Upper lobe of right lung (tissue), 1 donor: Measurements from ENCODE around the gene HPGDS. TPM values are rescaled to one million over a fixed set of nuclear protein-coding genes. Genes with fewer than 3 reads are reported as not detected.

Experiments used
- ATAC-seq: fragments of 200-7000 bp; cut with Tn5 transposase; one replicate; pipeline ENCODE4 v1.9.1; 2020; ENCODE audit warnings: mild to moderate bottlenecking, moderate library complexity
- DNase-seq: peaks from one replicate; pipeline ENCODE4 v3.0.0-alpha.2; 2020
- H3K27ac ChIP-seq: fragments of 200-600 bp; one replicate; pipeline ENCODE4 v1.8.0; 2022
- H3K27me3 ChIP-seq: fragments of 200-600 bp; one replicate; pipeline ENCODE4 v1.8.0; 2022; ENCODE audit warnings: mild to moderate bottlenecking
- H3K36me3 ChIP-seq: fragments of 200-600 bp; one replicate; pipeline ENCODE4 v1.8.0; 2022
- H3K4me1 ChIP-seq: fragments of 200-600 bp; one replicate; pipeline ENCODE4 v1.8.0; 2022
- H3K4me3 ChIP-seq: fragments of 200-600 bp; one replicate; pipeline ENCODE4 v1.8.0; 2022; ENCODE audit warnings: mild to moderate bottlenecking
- H3K9me3 ChIP-seq: fragments of 200-600 bp; one replicate; pipeline ENCODE4 v1.8.0; 2022
- CTCF ChIP-seq: fragments of 200-600 bp; IDR thresholded peaks from one replicate; pipeline ENCODE4 v1.8.0; 2022; ENCODE audit warnings: antibody characterized with exemption
- intact Hi-C: fragments of 100-400 bp; cut with DNase I; formaldehyde crosslinking; loops from one replicate; pipeline ENCODE4 v1.11.0; 2022
- total RNA-seq: library from RNA; stranded (reverse); fragmentation: NEBNext Ultra II Directional; extraction: Animal tissue kit (Norgen Biotek cat#: 25700); gene quantifications from one replicate; pipeline ENCODE4 v1.2.1, GENCODE V29; 2021
- donor health status: DM: no; HTN: yes; CAD: no; lungs with severe emphysema.

HPGDS gene
- total RNA-seq, 1 donor from 2014 or later = 15.8 TPM

- Histone ChIP-seq H3K4me3 (no peak overlapping the region), H3K4me1 (no peaks in the 10 kb centered on the region), H3K27ac (no peak overlapping the region), H3K27me3 (no peaks in the 10 kb centered on the region), H3K36me3 (no peaks in the 10 kb centered on the region), H3K9me3 (no peaks in the 10 kb centered on the region)
- ATAC-seq (peak; percentile 81), DNase-seq (no peak)
- intact Hi-C loops = no loop called here
- TF ChIP-seq CTCF = no peak
Observed at GRCh38 chr4:94354474-94354896, 11.8 kb upstream of the HPGDS start.

GRCh38 chr4:94352996-94353395 lies 10.4 kb upstream of the HPGDS start:
- Histone ChIP-seq H3K27ac (no peak overlapping the region), H3K27me3 (no peaks in the 10 kb centered on the region), H3K9me3 (no peaks in the 10 kb centered on the region), H3K4me3 (no peak overlapping the region), H3K36me3 (no peaks in the 10 kb centered on the region), H3K4me1 (no peaks in the 10 kb centered on the region)
- TF ChIP-seq CTCF = no peak
- DNase-seq (no peak), ATAC-seq (no peak)
- intact Hi-C loops = no loop called here

- Histone ChIP-seq H3K36me3 (no peaks in the 10 kb centered on the region), H3K4me3 (no peak overlapping the region), H3K27me3 (no peaks in the 10 kb centered on the region), H3K9me3 (no peaks in the 10 kb centered on the region), H3K4me1 (no peaks in the 10 kb centered on the region), H3K27ac (no peak overlapping the region)
- DNase-seq = no peak
- TF ChIP-seq CTCF = no peak
- ATAC-seq = no peak
- intact Hi-C loops = no loop called here
Observed at GRCh38 chr4:94352163-94352562, 9.5 kb upstream of the HPGDS start.

- Histone ChIP-seq H3K4me3 (no peak overlapping the region), H3K4me1 (no peaks in the 10 kb centered on the region), H3K27ac (no peak overlapping the region), H3K9me3 (no peaks in the 10 kb centered on the region), H3K36me3 (no peaks in the 10 kb centered on the region), H3K27me3 (no peaks in the 10 kb centered on the region)
- no peak for DNase-seq
- intact Hi-C loops = no loop called here
- TF ChIP-seq CTCF = no peak
- ATAC-seq = no peak
Observed at GRCh38 chr4:94351319-94351718, 8.7 kb upstream of the HPGDS start.

GRCh38 chr4:94350095-94350494 lies 7.5 kb upstream of the HPGDS start:
- ATAC-seq (no peak), DNase-seq (no peak)
- no peak overlapping the region for H3K4me3 ChIP-seq
- H3K9me3 ChIP-seq = no peaks in the 10 kb centered on the region
- no peaks in the 10 kb centered on the region for H3K4me1 ChIP-seq
- H3K36me3 ChIP-seq = no peaks in the 10 kb centered on the region
- TF ChIP-seq CTCF = no peak
- H3K27me3 ChIP-seq = no peaks in the 10 kb centered on the region
- intact Hi-C loops = no loop called here
- H3K27ac ChIP-seq = no peak overlapping the region

GRCh38 chr4:94349193-94349592 lies 6.6 kb upstream of the HPGDS start:
- Histone ChIP-seq H3K36me3 (no peaks in the 10 kb centered on the region), H3K27me3 (no peaks in the 10 kb centered on the region), H3K27ac (no peak overlapping the region), H3K4me3 (no peak overlapping the region), H3K4me1 (no peaks in the 10 kb centered on the region), H3K9me3 (no peaks in the 10 kb centered on the region)
- intact Hi-C loops = no loop called here
- ATAC-seq (no peak), DNase-seq (no peak)
- TF ChIP-seq CTCF = no peak
